IMR-90 (cell line): ENCODE results near the gene S100A4. TPM values are rescaled to one million over a fixed set of nuclear protein-coding genes. Genes with fewer than 3 reads are reported as not detected.

Experiments
- CEBPB ChIP-seq: IDR thresholded peaks from 2 replicates; pipeline ENCODE4 v1.6.1; 2012; ENCODE audit warnings: low read depth, low read length, improper control_type of control experiment
- MAFK ChIP-seq: IDR thresholded peaks from 2 replicates; pipeline ENCODE4 v1.6.1; 2012; ENCODE audit warnings: low read depth, low read length, improper control_type of control experiment
- MAZ ChIP-seq: IDR thresholded peaks from 2 replicates; pipeline ENCODE4 v1.6.1; 2012; ENCODE audit warnings: low read depth, mild to moderate bottlenecking, low read length, improper control_type of control experiment, moderate library complexity, borderline replicate concordance
- MXI1 ChIP-seq: IDR thresholded peaks from 2 replicates; pipeline ENCODE4 v1.6.1; 2012; ENCODE audit warnings: low read depth, mild to moderate bottlenecking, low read length, moderate library complexity, borderline replicate concordance
- polyA plus RNA-seq, 3 experiments: library from polyadenylated mRNA; depleted of rRNA; stranded (reverse); fragments of >200 nt; gene quantifications; 2 replicates each; pipeline ENCODE4 v1.2.3, GENCODE V29; 2012; ENCODE audit warnings: low replicate concordance in 1 of 3
- total RNA-seq: library from RNA; depleted of rRNA; stranded (reverse); fragments of >200 nt; gene quantifications from 2 replicates; pipeline ENCODE4 v1.2.3, GENCODE V29; 2012

Gene S100A4
- total and polyA plus RNA-seq, 2 of the 4 experiments (the other 2 are of a cell fraction): 5.6 to 16.6 TPM

- TF ChIP-seq MXI1 (no peak), MAFK (no peak), CEBPB (no peak), MAZ (peak; percentile 63; the same call in 1 of the 2 replicates)
These were observed 3.4 kb upstream of the S100A4 start, which contains the start of gene S100A3 (continued) for GRCh38 chr1:153548722-153549688.
